Activated CD4-positive, alpha-beta memory T cell treated with anti-CD3 and anti-CD28 coated beads for 36 hours (primary cell): ENCODE measurements around the gene PTPRR. TPM values are rescaled to one million over a fixed set of nuclear protein-coding genes. Genes with fewer than 3 reads are reported as not detected.

Experiments
- CTCF ChIA-PET: fragments of 350-600 bp; sonication (Branson Sonifier 250); formaldehyde crosslinking; loops from one replicate; lab custom pipeline; 2021; ENCODE audit warnings: antibody characterized with exemption, inconsistent platforms; lab: Charles Lee
- POLR2A ChIA-PET: fragments of 350-600 bp; sonication (Branson Sonifier 250); formaldehyde crosslinking; loops from one replicate; lab custom pipeline; 2021; ENCODE audit warnings: antibody characterized with exemption; lab: Charles Lee
- DNase-seq: peaks from one replicate; pipeline ENCODE4 v3.0.0-alpha.2; 2020
- H3K27ac Mint-ChIP-seq: one replicate; pipeline ENCODE4 v1.8.0; 2021; ENCODE audit warnings: mixed read lengths
- H3K27me3 Mint-ChIP-seq: one replicate; pipeline ENCODE4 v1.8.0; 2021; ENCODE audit warnings: mixed read lengths
- H3K36me3 Mint-ChIP-seq: one replicate; pipeline ENCODE4 v1.8.0; 2021; ENCODE audit warnings: mixed read lengths
- H3K4me1 Mint-ChIP-seq: one replicate; pipeline ENCODE4 v1.8.0; 2021; ENCODE audit warnings: low read depth, mixed read lengths
- H3K4me3 Mint-ChIP-seq: one replicate; pipeline ENCODE4 v1.8.0; 2021; ENCODE audit warnings: mild to moderate bottlenecking, mixed read lengths
- H3K9me3 Mint-ChIP-seq: one replicate; pipeline ENCODE4 v1.8.0; 2021; ENCODE audit warnings: mixed read lengths
- intact Hi-C: fragments of 100-400 bp; cut with micrococcal nuclease; formaldehyde crosslinking; loops from one replicate; pipeline ENCODE4 v1.15.1; 2023
- total RNA-seq, 2 experiments: library from RNA; stranded (reverse); gene quantifications; one replicate each; pipeline ENCODE4 v1.2.3, GENCODE V29; 2021

Gene PTPRR
- total RNA-seq, 2 experiments from 2014 or later: not detected

GRCh38 chr12:70772836-70773235, 147.7 kb downstream of the PTPRR start:
- no peak overlapping the region for H3K4me3 Mint-ChIP-seq
- ChIA-PET CTCF (no interaction called here), POLR2A (no interaction called here)
- intact Hi-C loops: no loop called here
- H3K9me3 Mint-ChIP-seq: no peaks in the 10 kb centered on the region
- H3K36me3 Mint-ChIP-seq: no peaks in the 10 kb centered on the region
- no peaks in the 10 kb centered on the region for H3K27me3 Mint-ChIP-seq
- H3K27ac Mint-ChIP-seq: no peak overlapping the region
- DNase-seq: no peak
- H3K4me1 Mint-ChIP-seq: no peaks in the 10 kb centered on the region

DNA sequence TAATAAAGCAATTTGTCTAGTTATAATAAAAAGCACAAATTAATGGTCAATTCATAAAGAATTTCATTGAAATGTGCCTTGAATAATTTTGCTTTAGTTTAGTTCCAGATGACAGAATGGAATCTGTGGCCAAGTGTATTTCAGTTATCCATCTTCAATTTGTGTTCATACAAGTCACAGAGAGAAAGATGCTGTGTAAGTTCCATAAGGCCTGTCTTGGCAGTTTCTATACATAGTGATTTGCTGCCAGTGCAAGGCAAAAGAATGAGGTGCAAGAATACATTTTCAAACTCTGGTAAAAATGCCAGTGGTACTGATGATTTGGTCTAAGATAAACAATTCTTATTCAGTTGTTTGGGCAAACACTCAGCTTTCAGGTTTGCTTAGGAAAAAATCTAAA, 149.0 kb downstream of the PTPRR start:
- no peaks in the 10 kb centered on the region for H3K9me3 Mint-ChIP-seq
- H3K4me1 Mint-ChIP-seq: no peaks in the 10 kb centered on the region
- intact Hi-C loops: no loop called here
- no peak for DNase-seq
- ChIA-PET POLR2A (no interaction called here), CTCF (no interaction called here)
- H3K4me3 Mint-ChIP-seq: no peak overlapping the region
- no peaks in the 10 kb centered on the region for H3K36me3 Mint-ChIP-seq
- H3K27me3 Mint-ChIP-seq: no peaks in the 10 kb centered on the region
- no peak overlapping the region for H3K27ac Mint-ChIP-seq

- no peak overlapping the region for H3K4me3 Mint-ChIP-seq
- H3K27ac Mint-ChIP-seq: no peak overlapping the region
- no peaks in the 10 kb centered on the region for H3K27me3 Mint-ChIP-seq
- H3K9me3 Mint-ChIP-seq: no peaks in the 10 kb centered on the region
- H3K36me3 Mint-ChIP-seq: no peaks in the 10 kb centered on the region
- intact Hi-C loops: no loop called here
- ChIA-PET POLR2A (no interaction called here), CTCF (no interaction called here)
- H3K4me1 Mint-ChIP-seq: no peaks in the 10 kb centered on the region
- DNase-seq: no peak
Measured at GRCh38 chr12:70763666-70764065, 156.9 kb downstream of the PTPRR start.

DNA sequence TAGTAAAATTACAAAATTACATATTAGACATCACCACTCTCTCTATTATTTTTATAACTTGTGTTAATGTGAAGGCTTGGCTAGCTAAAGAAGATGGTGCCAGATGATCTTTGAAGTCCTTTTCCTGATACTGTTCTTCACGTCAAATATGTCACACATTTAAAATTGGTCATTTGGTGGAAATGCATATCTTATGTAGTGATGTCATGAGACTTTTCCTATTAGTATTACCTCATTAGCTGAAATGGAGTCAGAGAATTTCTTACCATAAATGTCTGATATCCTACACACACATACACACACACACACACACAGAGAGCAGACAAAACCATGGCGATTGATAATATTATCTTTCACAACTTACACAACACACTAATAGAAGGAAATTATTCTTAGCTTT, 158.5 kb downstream of the PTPRR start:
- DNase-seq: no peak
- intact Hi-C loops: no loop called here
- POLR2A ChIA-PET: no interaction called here
- H3K4me3 Mint-ChIP-seq: no peak overlapping the region
- no peaks in the 10 kb centered on the region for H3K4me1 Mint-ChIP-seq
- CTCF ChIA-PET: no interaction called here
- no peak overlapping the region for H3K27ac Mint-ChIP-seq
- no peaks in the 10 kb centered on the region for H3K27me3 Mint-ChIP-seq
- no peaks in the 10 kb centered on the region for H3K9me3 Mint-ChIP-seq
- H3K36me3 Mint-ChIP-seq: no peaks in the 10 kb centered on the region

GRCh38 chr12:70759161-70759918, 161.2 kb downstream of the PTPRR start:
- POLR2A ChIA-PET: no interaction called here
- H3K36me3 Mint-ChIP-seq: no peaks in the 10 kb centered on the region

DNA sequence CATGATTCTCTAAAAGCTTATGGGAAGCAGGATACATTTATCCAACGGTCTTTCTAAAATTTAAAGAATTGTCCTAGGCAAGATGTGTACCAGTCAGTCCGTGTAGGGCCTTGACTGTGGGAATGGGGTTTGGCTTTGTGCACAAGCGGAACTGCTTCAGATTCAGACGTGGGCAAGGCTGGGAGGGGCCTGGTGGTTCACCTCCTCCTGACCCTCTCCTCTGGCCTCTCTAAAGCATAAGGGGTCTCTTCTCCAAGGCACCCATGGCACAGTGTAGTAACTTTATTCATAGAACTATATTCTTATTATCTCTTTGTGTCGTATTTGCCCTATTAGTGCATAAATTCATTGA, 162.1 kb downstream of the PTPRR start:
- Mint-ChIP-seq H3K27ac (no peak overlapping the region), H3K9me3 (no peaks in the 10 kb centered on the region), H3K4me3 (no peak overlapping the region), H3K4me1 (no peaks in the 10 kb centered on the region), H3K27me3 (no peaks in the 10 kb centered on the region), H3K36me3 (no peaks in the 10 kb centered on the region)
- intact Hi-C loops: no loop called here
- DNase-seq: no peak
- CTCF ChIA-PET: no interaction called here
- POLR2A ChIA-PET: no interaction called here

More at GRCh38 chr12:70759161-70759918, 161.2 kb downstream of the PTPRR start:
- H3K27me3 Mint-ChIP-seq: no peaks in the 10 kb centered on the region
- intact Hi-C loops: no loop called here
- DNase-seq: no peak
- no peak overlapping the region for H3K27ac Mint-ChIP-seq
- H3K4me3 Mint-ChIP-seq: no peak overlapping the region
- CTCF ChIA-PET: no interaction called here
- H3K9me3 Mint-ChIP-seq: no peaks in the 10 kb centered on the region
- H3K4me1 Mint-ChIP-seq: no peaks in the 10 kb centered on the region

DNA sequence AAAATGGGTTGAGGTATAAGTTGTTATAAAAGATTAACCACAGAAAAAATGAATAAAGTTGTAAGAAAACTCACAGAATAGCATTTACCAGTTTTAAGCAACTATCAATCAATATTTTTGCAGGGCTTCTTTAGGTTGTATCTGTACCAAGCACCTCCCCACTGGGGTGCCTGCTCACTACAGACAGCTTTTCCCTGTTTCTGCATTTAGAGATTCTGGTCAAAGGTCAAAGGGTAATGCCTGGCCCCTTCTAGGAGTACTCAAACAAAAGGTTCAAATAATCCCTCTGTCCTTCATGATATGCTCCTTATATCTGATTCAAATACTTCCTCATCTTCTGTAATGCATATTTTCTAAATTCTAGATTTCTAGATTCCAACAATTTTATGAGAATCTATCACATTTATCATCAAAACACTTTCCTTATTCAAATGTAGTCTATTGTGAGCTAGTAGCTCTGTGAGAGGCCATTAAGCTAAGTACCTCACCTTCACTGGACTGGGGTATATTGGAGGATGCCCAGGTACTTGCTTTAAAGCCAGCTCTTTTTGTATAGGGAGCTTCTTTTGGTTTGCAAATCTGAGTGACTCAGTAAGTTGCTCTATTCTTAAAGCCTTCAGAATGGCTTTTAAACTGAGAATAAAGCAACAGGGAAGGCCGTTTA, 162.6 kb downstream of the PTPRR start:
- Mint-ChIP-seq H3K9me3 (no peaks in the 10 kb centered on the region), H3K27me3 (no peaks in the 10 kb centered on the region), H3K27ac (no peak overlapping the region), H3K36me3 (no peaks in the 10 kb centered on the region), H3K4me1 (no peaks in the 10 kb centered on the region), H3K4me3 (no peak overlapping the region)
- no peak for DNase-seq
- intact Hi-C loops: no loop called here
- ChIA-PET CTCF (no interaction called here), POLR2A (no interaction called here)

DNA sequence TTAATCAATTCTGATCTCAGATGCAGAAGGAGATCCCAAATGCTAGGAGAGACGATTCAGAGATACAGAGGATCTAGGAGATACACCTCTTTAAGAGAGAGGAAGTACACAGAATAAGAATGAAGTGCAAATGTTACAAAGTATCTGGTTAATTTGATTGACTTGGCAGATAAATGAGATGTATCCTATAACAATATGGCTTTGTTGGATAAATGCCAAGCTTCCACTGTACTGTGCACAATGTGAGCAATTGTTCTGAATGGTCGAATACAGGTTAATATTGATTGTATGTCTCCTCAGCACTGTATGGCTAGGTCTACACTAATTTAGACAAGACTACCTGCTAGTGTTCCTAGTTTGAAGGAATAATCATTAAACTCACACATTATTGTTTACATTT, 163.7 kb downstream of the PTPRR start:
- no peak for DNase-seq
- ChIA-PET CTCF (no interaction called here), POLR2A (no interaction called here)
- intact Hi-C loops: no loop called here
- Mint-ChIP-seq H3K27ac (no peak overlapping the region), H3K4me1 (no peaks in the 10 kb centered on the region), H3K9me3 (no peaks in the 10 kb centered on the region), H3K27me3 (peaks cover 2% of the 10 kb centered on the region), H3K4me3 (no peak overlapping the region), H3K36me3 (no peaks in the 10 kb centered on the region)

- H3K4me1 Mint-ChIP-seq: no peaks in the 10 kb centered on the region
- no peak overlapping the region for H3K4me3 Mint-ChIP-seq
- DNase-seq: no peak
- intact Hi-C loops: no loop called here
- POLR2A ChIA-PET: no interaction called here
- H3K27ac Mint-ChIP-seq: no peak overlapping the region
- H3K36me3 Mint-ChIP-seq: no peaks in the 10 kb centered on the region
- peaks cover 2% of the 10 kb centered on the region for H3K27me3 Mint-ChIP-seq
- CTCF ChIA-PET: no interaction called here
- no peaks in the 10 kb centered on the region for H3K9me3 Mint-ChIP-seq
Measured at GRCh38 chr12:70756118-70756517, 164.4 kb downstream of the PTPRR start.

DNA sequence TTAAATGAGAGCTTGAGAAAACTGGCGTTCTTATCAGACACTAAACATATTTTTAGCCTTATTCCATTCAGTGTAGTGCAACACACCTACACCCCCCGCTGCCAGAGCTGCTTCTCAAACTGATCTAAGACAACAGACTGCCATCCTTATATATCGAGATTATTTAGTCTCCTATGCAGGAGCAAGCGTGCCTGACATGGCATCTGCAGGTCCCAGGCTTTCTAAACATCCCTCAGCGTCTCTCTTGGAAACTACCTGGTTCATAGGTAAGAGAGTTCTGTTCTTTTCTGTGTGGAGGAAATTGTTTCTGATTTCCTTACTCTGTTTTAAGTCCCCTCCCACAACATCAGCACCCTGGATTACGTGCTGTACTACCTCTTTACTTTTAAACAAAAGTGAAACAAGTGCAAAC, 166.2 kb downstream of the PTPRR start:
- H3K9me3 Mint-ChIP-seq: no peaks in the 10 kb centered on the region
- ChIA-PET POLR2A (no interaction called here), CTCF (no interaction called here)
- H3K36me3 Mint-ChIP-seq: no peaks in the 10 kb centered on the region
- H3K27me3 Mint-ChIP-seq: peaks cover 2% of the 10 kb centered on the region
- intact Hi-C loops: no loop called here
- no peaks in the 10 kb centered on the region for H3K4me1 Mint-ChIP-seq
- no peak overlapping the region for H3K4me3 Mint-ChIP-seq
- no peak overlapping the region for H3K27ac Mint-ChIP-seq
- DNase-seq: no peak

DNA sequence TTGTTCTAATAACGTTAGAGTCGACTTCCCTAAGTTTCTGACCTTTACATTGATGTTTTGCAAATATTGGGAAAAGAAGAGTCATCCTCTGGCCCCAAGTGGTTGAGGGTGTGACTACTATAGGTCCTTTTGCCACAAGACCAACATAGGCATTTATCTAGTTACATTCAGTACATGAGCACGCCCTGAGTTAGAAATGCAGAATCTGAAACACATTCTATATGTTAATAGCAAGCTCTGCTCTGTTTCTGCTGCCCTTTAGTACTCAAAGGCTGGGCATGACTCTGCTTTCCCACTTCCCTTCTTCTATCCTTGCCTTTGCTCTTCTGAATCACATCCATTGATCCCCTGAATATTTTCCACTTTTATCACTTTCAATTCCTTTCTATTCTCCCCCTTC, 168.2 kb downstream of the PTPRR start:
- no peak overlapping the region for H3K4me3 Mint-ChIP-seq
- no peak for DNase-seq
- intact Hi-C loops: no loop called here
- H3K27ac Mint-ChIP-seq: no peak overlapping the region
- no peaks in the 10 kb centered on the region for H3K36me3 Mint-ChIP-seq
- H3K9me3 Mint-ChIP-seq: no peaks in the 10 kb centered on the region
- POLR2A ChIA-PET: no interaction called here
- H3K27me3 Mint-ChIP-seq: peaks cover 3% of the 10 kb centered on the region
- CTCF ChIA-PET: no interaction called here
- no peaks in the 10 kb centered on the region for H3K4me1 Mint-ChIP-seq

DNA sequence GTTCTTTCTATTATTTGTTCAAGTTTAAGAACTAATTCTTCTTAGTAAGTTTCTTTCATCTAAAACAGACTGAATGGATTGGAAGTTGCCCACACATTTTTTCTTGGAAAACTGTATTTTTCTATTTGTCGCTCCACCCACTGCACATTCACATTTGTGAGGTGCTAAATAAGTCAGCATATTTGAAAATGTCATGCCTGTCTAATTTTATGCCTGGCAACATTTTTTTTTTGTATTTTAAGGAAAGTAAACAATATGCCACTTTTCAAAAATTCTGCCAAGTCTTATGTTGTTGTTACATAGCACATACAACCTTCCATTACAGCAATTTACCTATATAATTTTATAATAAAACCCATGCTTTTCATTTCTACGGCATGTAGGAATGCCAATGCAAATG, 170.6 kb downstream of the PTPRR start:
- ChIA-PET CTCF (no interaction called here), POLR2A (no interaction called here)
- DNase-seq: no peak
- Mint-ChIP-seq H3K4me1 (no peaks in the 10 kb centered on the region), H3K27ac (no peak overlapping the region), H3K9me3 (no peaks in the 10 kb centered on the region), H3K36me3 (no peaks in the 10 kb centered on the region), H3K4me3 (no peak overlapping the region), H3K27me3 (peaks cover 3% of the 10 kb centered on the region)
- intact Hi-C loops: no loop called here

DNA sequence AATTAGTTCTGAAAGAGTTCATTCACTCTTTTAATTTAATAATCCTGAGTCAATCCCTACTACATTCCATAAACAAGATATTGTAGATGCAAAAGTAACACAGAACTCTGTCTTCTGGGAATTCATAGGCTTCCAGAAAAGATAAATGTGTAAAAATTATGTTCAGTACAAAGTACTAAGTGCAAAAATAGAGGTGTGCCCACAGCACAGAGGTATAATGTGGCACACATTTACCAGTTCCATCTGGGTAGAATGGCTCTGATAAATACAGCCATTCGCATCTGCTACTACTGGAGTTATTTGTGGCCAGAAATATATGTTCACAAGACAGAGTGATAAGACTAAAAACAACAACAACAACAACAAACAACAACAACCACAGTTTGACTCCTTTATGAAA, 171.7 kb downstream of the PTPRR start:
- no peak for DNase-seq
- H3K4me1 Mint-ChIP-seq: no peaks in the 10 kb centered on the region
- intact Hi-C loops: no loop called here
- no peak overlapping the region for H3K4me3 Mint-ChIP-seq
- H3K9me3 Mint-ChIP-seq: no peaks in the 10 kb centered on the region
- no peaks in the 10 kb centered on the region for H3K36me3 Mint-ChIP-seq
- H3K27me3 Mint-ChIP-seq: peaks cover 3% of the 10 kb centered on the region
- ChIA-PET POLR2A (no interaction called here), CTCF (no interaction called here)
- H3K27ac Mint-ChIP-seq: no peak overlapping the region
